ENCODE data around the gene INPP5B.

DNA sequence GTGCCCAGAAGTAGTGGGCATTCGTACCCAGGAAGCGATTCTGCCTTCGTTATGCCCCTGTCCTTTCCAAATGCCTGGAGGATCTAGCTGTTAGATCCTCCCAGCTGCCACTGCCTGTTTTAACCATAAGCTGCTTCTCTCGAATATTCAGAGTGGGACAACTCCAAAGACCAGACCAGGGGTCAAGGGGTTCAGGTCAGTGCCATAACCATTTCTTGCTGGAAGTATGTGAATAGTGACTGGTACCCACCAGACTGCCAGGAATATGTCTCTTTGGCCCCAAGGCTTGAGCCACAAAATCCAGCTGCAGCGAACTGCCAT is 86.5 kb downstream of the INPP5B start:
- no peak for TF ChIP-seq POLR2A (IDR thresholded peaks at IDR 0.05)
- TF ChIP-seq, protein P1, sequence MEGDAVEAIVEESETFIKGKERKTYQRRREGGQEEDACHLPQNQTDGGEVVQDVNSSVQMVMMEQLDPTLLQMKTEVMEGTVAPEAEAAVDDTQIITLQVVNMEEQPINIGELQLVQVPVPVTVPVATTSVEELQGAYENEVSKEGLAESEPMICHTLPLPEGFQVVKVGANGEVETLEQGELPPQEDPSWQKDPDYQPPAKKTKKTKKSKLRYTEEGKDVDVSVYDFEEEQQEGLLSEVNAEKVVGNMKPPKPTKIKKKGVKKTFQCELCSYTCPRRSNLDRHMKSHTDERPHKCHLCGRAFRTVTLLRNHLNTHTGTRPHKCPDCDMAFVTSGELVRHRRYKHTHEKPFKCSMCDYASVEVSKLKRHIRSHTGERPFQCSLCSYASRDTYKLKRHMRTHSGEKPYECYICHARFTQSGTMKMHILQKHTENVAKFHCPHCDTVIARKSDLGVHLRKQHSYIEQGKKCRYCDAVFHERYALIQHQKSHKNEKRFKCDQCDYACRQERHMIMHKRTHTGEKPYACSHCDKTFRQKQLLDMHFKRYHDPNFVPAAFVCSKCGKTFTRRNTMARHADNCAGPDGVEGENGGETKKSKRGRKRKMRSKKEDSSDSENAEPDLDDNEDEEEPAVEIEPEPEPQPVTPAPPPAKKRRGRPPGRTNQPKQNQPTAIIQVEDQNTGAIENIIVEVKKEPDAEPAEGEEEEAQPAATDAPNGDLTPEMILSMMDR (IDR thresholded peaks at IDR 0.05): no peak
